CD4-positive, alpha-beta memory T cell (primary cell): ENCODE data around the gene GAS6. TPM values are rescaled to one million over a fixed set of nuclear protein-coding genes. Genes with fewer than 3 reads are reported as not detected.
"Not testable (repeated sequence)": the region's sequence is repeated elsewhere in the genome, so short reads cannot be mapped to it uniquely, and the experiment has no call there.

Source experiments
- CTCF ChIA-PET: fragments of 350-600 bp; sonication (Branson Sonifier 250); formaldehyde crosslinking; loops from one replicate; lab custom pipeline; 2021; ENCODE audit warnings: inconsistent platforms; ENCODE audit not compliant: partially characterized antibody; lab: Charles Lee
- POLR2A ChIA-PET: fragments of 350-600 bp; sonication (Branson Sonifier 250); formaldehyde crosslinking; loops from one replicate; lab custom pipeline; 2021; ENCODE audit not compliant: partially characterized antibody; lab: Charles Lee
- DNase-seq, 5 donors: peaks; one replicate each; pipeline versions ENCODE4 v3.0.0 to v3.0.0-alpha.2; 2020 to 2022; ENCODE audit warnings: mixed read lengths in 1 of 5
- H3K27ac ChIP-seq: one replicate; pipeline ENCODE4 v1.7.0; 2013; ENCODE audit warnings: low read depth, low read length
- H3K27me3 ChIP-seq: 2 replicates; pipeline ENCODE4 v1.7.0; 2013; ENCODE audit warnings: mild to moderate bottlenecking, low read length, moderate library complexity; ENCODE audit not compliant: insufficient read depth
- H3K36me3 ChIP-seq: 2 replicates; pipeline ENCODE4 v1.7.0; 2013; ENCODE audit warnings: mild to moderate bottlenecking, low read length, moderate library complexity; ENCODE audit not compliant: insufficient read depth
- H3K4me1 ChIP-seq: 2 replicates; pipeline ENCODE4 v1.7.0; 2013; ENCODE audit warnings: mild to moderate bottlenecking, low read length, moderate library complexity; ENCODE audit not compliant: insufficient read depth
- H3K4me3 ChIP-seq, 2 donors: one replicate each; pipeline ENCODE4 v1.7.0; 2013; ENCODE audit warnings: low read length in 2 of 2, mild to moderate bottlenecking in 1 of 2
- H3K9me3 ChIP-seq, 2 donors: one replicate each; pipeline ENCODE4 v1.7.0; 2013; ENCODE audit warnings: low read length in 2 of 2, control low read depth in 1 of 2; ENCODE audit not compliant: control insufficient read depth in 1 of 2
- H3K27ac Mint-ChIP-seq, 7 donors: one replicate each; pipeline ENCODE4 v1.8.0; 2020 to 2021; ENCODE audit warnings: mixed read lengths in 7 of 7, mild to moderate bottlenecking in 6 of 7, inconsistent platforms in 3 of 7, moderate library complexity in 3 of 7
- H3K27me3 Mint-ChIP-seq, 2 donors: one replicate each; pipeline ENCODE4 v1.8.0; 2020 to 2021; ENCODE audit warnings: mixed read lengths in 2 of 2
- H3K36me3 Mint-ChIP-seq, 2 donors: one replicate each; pipeline ENCODE4 v1.8.0; 2020 to 2021; ENCODE audit warnings: mixed read lengths in 2 of 2, inconsistent platforms in 1 of 2, mild to moderate bottlenecking in 1 of 2
- H3K4me1 Mint-ChIP-seq, 4 donors: one replicate each; pipeline ENCODE4 v1.8.0; 2020 to 2021; ENCODE audit warnings: mixed read lengths in 4 of 4, mild to moderate bottlenecking in 1 of 4
- H3K4me3 Mint-ChIP-seq, 8 donors: one replicate each; pipeline ENCODE4 v1.8.0; 2020 to 2021; ENCODE audit warnings: mixed read lengths in 8 of 8, mild to moderate bottlenecking in 7 of 8, moderate library complexity in 6 of 8, inconsistent platforms in 3 of 8
- H3K9me3 Mint-ChIP-seq, 8 donors: one replicate each; pipeline ENCODE4 v1.8.0; 2020 to 2021; ENCODE audit warnings: mixed read lengths in 8 of 8, mild to moderate bottlenecking in 5 of 8, inconsistent platforms in 3 of 8, moderate library complexity in 1 of 8
- intact Hi-C: fragments of 100-400 bp; cut with micrococcal nuclease; formaldehyde crosslinking; loops from one replicate; pipeline ENCODE4 v1.15.1; 2023
- polyA plus RNA-seq, 2 donors: library from polyadenylated mRNA; unstranded; fragments of 300-500 nt; fragmentation: Illumina TruSeq; gene quantifications; one replicate each; pipeline ENCODE4 v1.2.3, GENCODE V29; 2021
- total RNA-seq, 2 experiments: library from RNA; stranded (reverse); gene quantifications; one replicate each; pipeline ENCODE4 v1.2.3, GENCODE V29; 2021

The GAS6 gene
- total and polyA plus RNA-seq, 4 experiments from 2014 or later = 0.39 to 17.2 (median 8.8) TPM

GRCh38 chr13:113834496-113835200 lies 29.2 kb downstream of the GAS6 start:
- Histone ChIP-seq H3K4me1 (no peaks in the 10 kb centered on the region), H3K27me3 (no peaks in the 10 kb centered on the region), H3K27ac (no peak overlapping the region), H3K4me3 (no peak overlapping the region), H3K9me3 (no peaks in the 10 kb centered on the region), H3K36me3 (no peaks in the 10 kb centered on the region)
- ChIA-PET CTCF (no interaction called here), POLR2A (interaction anchor here (1.6 kb wide), 1 partner anchor 11 kb away, joined by 4 read pairs; no protein-coding TSS in a partner anchor)
- no peaks in the 10 kb centered on the region for H3K27me3 Mint-ChIP-seq
- H3K27ac Mint-ChIP-seq = peak overlapping the region in 1 of 7 donors; percentile 48
- intact Hi-C loops = no loop called here
- DNase-seq = no peak
- H3K4me1 Mint-ChIP-seq = peaks cover 0 to 8% (median 0%) of the 10 kb centered on the region in 4 donors
- H3K9me3 Mint-ChIP-seq = no peaks in the 10 kb centered on the region
- peaks cover 2 to 4% of the 10 kb centered on the region in 2 donors for H3K36me3 Mint-ChIP-seq
- no peak overlapping the region for H3K4me3 Mint-ChIP-seq

- H3K4me3 ChIP-seq, DNase-seq, H3K36me3 ChIP-seq, H3K27ac ChIP-seq, H3K27ac Mint-ChIP-seq, H3K4me3 Mint-ChIP-seq, H3K9me3 ChIP-seq, H3K36me3 Mint-ChIP-seq, H3K27me3 Mint-ChIP-seq, CTCF ChIA-PET, H3K27me3 ChIP-seq, intact Hi-C loops, H3K9me3 Mint-ChIP-seq, H3K4me1 ChIP-seq, H3K4me1 Mint-ChIP-seq: not testable (repeated sequence)
- POLR2A ChIA-PET = interaction anchor here (1.6 kb wide), 1 partner anchor 11 kb away, joined by 4 read pairs; no protein-coding TSS in a partner anchor
Observed at GRCh38 chr13:113834006-113834405, 29.9 kb downstream of the GAS6 start.

DNA sequence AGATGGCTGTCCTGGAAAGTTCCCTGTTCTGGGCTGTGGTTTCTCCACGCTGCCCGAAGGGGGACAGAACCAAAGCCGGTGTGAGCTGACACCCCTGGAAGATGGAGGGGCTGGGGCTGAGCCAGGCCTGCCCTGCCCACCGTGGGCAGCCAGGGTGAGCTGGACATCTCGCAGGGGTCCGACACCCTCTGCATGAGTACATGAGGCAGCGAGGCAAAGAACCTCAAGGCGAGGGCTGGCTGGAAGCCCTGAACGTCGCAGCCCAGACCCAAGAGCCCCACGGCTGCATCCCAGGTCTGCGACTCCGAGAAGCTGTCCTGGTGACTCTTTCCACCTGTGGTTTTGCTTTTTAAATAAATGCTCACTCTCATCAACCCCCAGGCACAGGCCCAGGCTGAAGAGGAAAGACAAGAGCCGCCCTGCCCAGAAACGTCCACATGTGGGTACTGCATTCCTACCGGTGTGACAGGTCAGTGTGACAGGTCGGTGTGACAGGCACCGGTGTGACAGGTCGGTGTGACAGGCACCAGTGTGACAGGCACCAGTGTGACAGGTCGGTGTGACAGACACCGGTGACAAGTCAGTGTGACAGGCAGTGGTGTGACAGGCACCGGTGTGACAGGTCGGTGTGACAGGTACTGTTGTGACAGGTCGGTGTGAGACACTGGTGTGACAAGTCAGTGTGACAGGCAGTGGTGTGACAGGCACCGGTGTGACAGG lies 30.6 kb downstream of the GAS6 start:
- intact Hi-C loops = no loop called here
- H3K9me3 ChIP-seq = no peaks in the 10 kb centered on the region
- no peak for DNase-seq
- H3K36me3 Mint-ChIP-seq = peaks cover 2 to 4% of the 10 kb centered on the region in 2 donors
- peaks cover 0 to 8% (median 0%) of the 10 kb centered on the region in 4 donors for H3K4me1 Mint-ChIP-seq
- H3K36me3 ChIP-seq = no peaks in the 10 kb centered on the region
- no peaks in the 10 kb centered on the region for H3K27me3 Mint-ChIP-seq
- H3K27ac Mint-ChIP-seq = no peak overlapping the region
- ChIA-PET CTCF (no interaction called here), POLR2A (no interaction called here)
- H3K9me3 Mint-ChIP-seq = no peaks in the 10 kb centered on the region
- no peaks in the 10 kb centered on the region for H3K27me3 ChIP-seq
- no peak overlapping the region for H3K4me3 ChIP-seq
- no peak overlapping the region for H3K27ac ChIP-seq
- no peak overlapping the region for H3K4me3 Mint-ChIP-seq
- H3K4me1 ChIP-seq = no peaks in the 10 kb centered on the region

DNA sequence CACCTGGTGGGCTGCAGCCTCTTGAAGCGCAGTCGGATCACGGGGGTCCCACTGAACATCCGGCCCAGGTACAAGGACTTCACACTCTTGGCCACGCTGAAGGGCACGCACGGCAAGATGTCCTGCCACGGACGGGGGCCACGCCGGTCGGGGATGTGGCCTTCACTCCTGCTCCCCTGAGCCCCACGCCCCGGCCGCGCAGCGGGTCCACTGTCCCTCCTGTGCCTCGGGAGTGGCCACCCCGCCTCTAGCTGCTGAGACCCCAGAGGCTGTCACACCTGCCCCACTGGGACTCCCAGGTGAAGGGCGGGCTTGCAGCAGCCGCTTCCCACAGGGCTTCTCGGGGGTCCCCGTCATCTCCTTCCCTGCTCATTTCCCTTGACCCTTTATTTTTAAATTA lies 31.2 kb downstream of the GAS6 start:
- Histone ChIP-seq H3K27me3 (no peaks in the 10 kb centered on the region), H3K4me1 (no peaks in the 10 kb centered on the region), H3K27ac (no peak overlapping the region), H3K9me3 (no peaks in the 10 kb centered on the region), H3K4me3 (no peak overlapping the region), H3K36me3 (no peaks in the 10 kb centered on the region)
- no peak for DNase-seq
- H3K9me3 Mint-ChIP-seq = no peaks in the 10 kb centered on the region
- ChIA-PET CTCF (no interaction called here), POLR2A (no interaction called here)
- H3K27me3 Mint-ChIP-seq = no peaks in the 10 kb centered on the region
- H3K27ac Mint-ChIP-seq = no peak overlapping the region
- H3K4me1 Mint-ChIP-seq = peaks cover 0 to 4% (median 0%) of the 10 kb centered on the region in 4 donors
- H3K4me3 Mint-ChIP-seq = no peak overlapping the region
- intact Hi-C loops = no loop called here
- H3K36me3 Mint-ChIP-seq = peaks cover 4% of the 10 kb centered on the region in 2 donors

GRCh38 chr13:113832205-113832604 lies 31.7 kb downstream of the GAS6 start:
- Histone ChIP-seq H3K27ac (no peak overlapping the region), H3K9me3 (no peaks in the 10 kb centered on the region), H3K4me3 (no peak overlapping the region), H3K4me1 (no peaks in the 10 kb centered on the region), H3K27me3 (no peaks in the 10 kb centered on the region), H3K36me3 (no peaks in the 10 kb centered on the region)
- peaks cover 4 to 5% of the 10 kb centered on the region in 2 donors for H3K36me3 Mint-ChIP-seq
- no peak overlapping the region for H3K4me3 Mint-ChIP-seq
- no peaks in the 10 kb centered on the region for H3K9me3 Mint-ChIP-seq
- intact Hi-C loops = no loop called here
- no peaks in the 10 kb centered on the region for H3K27me3 Mint-ChIP-seq
- no peak overlapping the region for H3K27ac Mint-ChIP-seq
- H3K4me1 Mint-ChIP-seq = peaks cover 0 to under 1% (median 0%) of the 10 kb centered on the region in 4 donors
- no peak for DNase-seq
- ChIA-PET POLR2A (no interaction called here), CTCF (no interaction called here)

DNA sequence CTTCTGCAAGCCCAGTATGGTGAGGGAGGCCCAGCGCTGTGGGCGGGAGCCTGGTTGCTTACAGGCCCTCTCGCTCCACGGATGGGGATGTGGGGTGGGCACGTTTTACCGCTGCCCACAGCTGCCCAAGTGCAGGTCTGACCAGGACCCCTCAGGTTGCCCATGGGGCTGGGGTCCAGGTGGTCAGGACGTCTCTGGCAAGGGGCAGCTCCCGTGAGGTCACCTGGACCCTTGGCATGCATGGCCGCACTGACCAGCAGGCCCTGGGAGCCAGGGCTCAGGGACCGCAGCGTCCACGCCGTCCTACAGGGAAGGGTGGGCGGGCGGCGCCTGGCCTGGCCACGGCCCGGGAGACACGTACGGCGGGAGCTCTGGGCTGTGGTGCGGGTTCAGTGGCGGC lies 32.8 kb downstream of the GAS6 start:
- no peak overlapping the region for H3K4me3 Mint-ChIP-seq
- no peaks in the 10 kb centered on the region for H3K27me3 ChIP-seq
- H3K36me3 ChIP-seq = no peaks in the 10 kb centered on the region
- H3K9me3 ChIP-seq = no peaks in the 10 kb centered on the region
- H3K36me3 Mint-ChIP-seq = peaks cover 4 to 5% of the 10 kb centered on the region in 2 donors
- intact Hi-C loops = no loop called here
- H3K9me3 Mint-ChIP-seq = no peaks in the 10 kb centered on the region
- no peak overlapping the region for H3K4me3 ChIP-seq
- H3K27ac Mint-ChIP-seq = no peak overlapping the region
- H3K27ac ChIP-seq = no peak overlapping the region
- no peaks in the 10 kb centered on the region for H3K27me3 Mint-ChIP-seq
- ChIA-PET POLR2A (no interaction called here), CTCF (no interaction called here)
- no peaks in the 10 kb centered on the region for H3K4me1 Mint-ChIP-seq
- no peak for DNase-seq
- no peaks in the 10 kb centered on the region for H3K4me1 ChIP-seq

DNA sequence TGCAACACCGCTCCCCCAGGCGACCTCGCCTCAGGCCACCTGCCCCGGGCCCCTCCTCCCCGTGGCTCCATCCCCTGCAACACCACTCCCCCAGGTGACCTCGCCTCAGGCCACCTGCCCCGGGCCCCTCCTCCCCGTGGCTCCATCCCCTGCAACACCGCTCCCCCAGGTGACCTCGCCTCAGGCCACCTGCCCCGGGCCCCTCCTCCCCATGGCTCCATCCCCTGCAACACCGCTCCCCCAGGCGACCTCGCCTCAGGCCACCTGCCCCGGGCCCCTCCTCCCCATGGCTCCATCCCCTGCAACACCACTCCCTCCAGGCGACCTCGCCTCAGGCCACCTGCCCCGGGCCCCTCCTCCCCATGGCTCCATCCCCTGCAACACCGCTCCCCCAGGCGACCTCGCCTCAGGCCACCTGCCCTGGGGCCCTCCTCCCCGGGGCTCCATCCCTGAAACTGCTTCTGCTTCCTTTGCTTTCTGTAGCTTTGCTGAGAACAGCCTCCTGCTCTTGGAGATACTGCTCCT lies 33.4 kb downstream of the GAS6 start:
- H3K9me3 ChIP-seq, H3K4me3 Mint-ChIP-seq, intact Hi-C loops, H3K27me3 Mint-ChIP-seq, H3K9me3 Mint-ChIP-seq, H3K4me1 Mint-ChIP-seq, CTCF ChIA-PET, H3K27me3 ChIP-seq, POLR2A ChIA-PET, H3K4me1 ChIP-seq, H3K4me3 ChIP-seq, H3K36me3 Mint-ChIP-seq, DNase-seq, H3K27ac ChIP-seq, H3K36me3 ChIP-seq, H3K27ac Mint-ChIP-seq: not testable (repeated sequence)
